Neural progenitor cell (in vitro differentiated cells): Measurements from ENCODE around the gene TFCP2L1.

Experiments
- CTCF ChIP-seq: fragments of 200-600 bp; sonication (generic); IDR thresholded peaks from 2 replicates; pipeline ENCODE4 v1.5.1; 2017; ENCODE audit warnings: antibody characterized with exemption, mild to moderate bottlenecking
- EZH2phosphoT487 ChIP-seq: fragments of 200-600 bp; sonication (generic); IDR thresholded peaks from 2 replicates; pipeline ENCODE4 v1.6.1; 2017; ENCODE audit warnings: antibody characterized with exemption

GRCh38 chr2:121307048-121307447 is 22.0 kb upstream of the TFCP2L1 start:
- no peak for TF ChIP-seq CTCF
- no peak for TF ChIP-seq EZH2phosphoT487
